Astrocyte (in vitro differentiated cells and primary cell): ENCODE results near the gene TRUB1. TPM values are rescaled to one million over a fixed set of nuclear protein-coding genes. Genes with fewer than 3 reads are reported as not detected.

Experiments used
- DNase-seq: peaks from one replicate; pipeline ENCODE4 v3.0.0-alpha.2; 2010; ENCODE audit warnings: low read depth
- FAIRE-seq: peaks from 2 replicates; lab custom pipeline; 2011; peaks lifted over from hg19 to GRCh38; lab: Jason Lieb, UNC
- H2AFZ ChIP-seq: 2 replicates; pipeline ENCODE4 v1.6.0; 2012; ENCODE audit warnings: low read depth, low read length, inconsistent platforms
- H3K27ac ChIP-seq: 2 replicates; pipeline ENCODE4 v1.5.1; 2011; ENCODE audit warnings: low read depth, low read length, inconsistent platforms
- H3K27me3 ChIP-seq: 2 replicates; pipeline ENCODE4 v1.6.0; 2011; ENCODE audit warnings: low read length, inconsistent platforms; ENCODE audit not compliant: insufficient read depth
- H3K36me3 ChIP-seq: 2 replicates; pipeline ENCODE4 v1.5.1; 2011; ENCODE audit warnings: low read length, inconsistent platforms; ENCODE audit not compliant: insufficient read depth
- H3K4me1 ChIP-seq: 2 replicates; pipeline ENCODE4 v1.5.1; 2011; ENCODE audit warnings: low read length, inconsistent platforms; ENCODE audit not compliant: insufficient read depth
- H3K4me2 ChIP-seq: 2 replicates; pipeline ENCODE4 v1.6.0; 2012; ENCODE audit warnings: low read length, inconsistent platforms
- H3K4me3 ChIP-seq: 2 replicates; pipeline ENCODE4 v1.5.1; 2011; ENCODE audit warnings: low read depth, mild to moderate bottlenecking, low read length, inconsistent platforms; ENCODE audit not compliant: insufficient read depth
- H3K79me2 ChIP-seq: 2 replicates; pipeline ENCODE4 v1.6.0; 2012; ENCODE audit warnings: mild to moderate bottlenecking, low read length, inconsistent platforms; ENCODE audit not compliant: insufficient read depth
- H3K9ac ChIP-seq: 2 replicates; pipeline ENCODE4 v1.6.0; 2012; ENCODE audit warnings: mild to moderate bottlenecking, low read length, inconsistent platforms
- H3K9me3 ChIP-seq: 2 replicates; pipeline ENCODE4 v1.5.1; 2012; ENCODE audit warnings: low read depth, mild to moderate bottlenecking, low read length, inconsistent platforms; ENCODE audit not compliant: insufficient read depth
- H4K20me1 ChIP-seq: 2 replicates; pipeline ENCODE4 v1.6.0; 2012; ENCODE audit warnings: low read length, inconsistent platforms; ENCODE audit not compliant: insufficient read depth
- H3K27ac Mint-ChIP-seq: one replicate; pipeline ENCODE4 v1.8.0; 2021; ENCODE audit warnings: mild to moderate bottlenecking, mixed read lengths; ENCODE audit not compliant: unreplicated experiment
- H3K27me3 Mint-ChIP-seq: one replicate; pipeline ENCODE4 v1.8.0; 2021; ENCODE audit warnings: low read depth, mixed read lengths; ENCODE audit not compliant: unreplicated experiment
- H3K36me3 Mint-ChIP-seq: one replicate; pipeline ENCODE4 v1.8.0; 2021; ENCODE audit warnings: low read depth, mixed read lengths; ENCODE audit not compliant: unreplicated experiment
- H3K4me1 Mint-ChIP-seq: one replicate; pipeline ENCODE4 v1.8.0; 2021; ENCODE audit warnings: low read depth, mixed read lengths; ENCODE audit not compliant: unreplicated experiment
- H3K4me3 Mint-ChIP-seq: one replicate; pipeline ENCODE4 v1.8.0; 2021; ENCODE audit warnings: mild to moderate bottlenecking, moderate library complexity, mixed read lengths; ENCODE audit not compliant: unreplicated experiment
- H3K9me3 Mint-ChIP-seq: one replicate; pipeline ENCODE4 v1.8.0; 2021; ENCODE audit warnings: mild to moderate bottlenecking, mixed read lengths; ENCODE audit not compliant: unreplicated experiment
- CTCF ChIP-seq: IDR thresholded peaks from 2 replicates; pipeline ENCODE4 v1.5.1; 2011; ENCODE audit warnings: low read depth, mild to moderate bottlenecking, inconsistent platforms, low read length, moderate library complexity; ENCODE audit not compliant: insufficient read depth
- EZH2 ChIP-seq: IDR thresholded peaks from 2 replicates; pipeline ENCODE4 v1.6.1; 2012; ENCODE audit warnings: mild to moderate bottlenecking, low read length, inconsistent platforms; ENCODE audit not compliant: insufficient read depth
- total RNA-seq: library from RNA; stranded (reverse); gene quantifications from 2 replicates; pipeline ENCODE4 v1.2.1, GENCODE V29; 2021

TRUB1 gene
- total RNA-seq, 1 donor from 2014 or later: 25.3 TPM

GRCh38 chr10:115004236-115004862 lies 66.4 kb downstream of the TRUB1 start:
- no peaks in the 10 kb centered on the region for H3K9me3 Mint-ChIP-seq
- Histone ChIP-seq H2AFZ (no peak overlapping the region), H3K4me1 (no peaks in the 10 kb centered on the region), H3K27ac (no peak overlapping the region), H4K20me1 (no peaks in the 10 kb centered on the region), H3K36me3 (no peaks in the 10 kb centered on the region), H3K79me2 (no peaks in the 10 kb centered on the region), H3K4me3 (no peak overlapping the region), H3K9me3 (no peaks in the 10 kb centered on the region), H3K9ac (no peak overlapping the region), H3K27me3 (no peaks in the 10 kb centered on the region), H3K4me2 (no peak overlapping the region)
- TF ChIP-seq EZH2: no peak
- no peak for TF ChIP-seq CTCF
- no peaks in the 10 kb centered on the region for H3K27me3 Mint-ChIP-seq
- no peak overlapping the region for H3K27ac Mint-ChIP-seq
- no peak overlapping the region for H3K4me3 Mint-ChIP-seq
- DNase-seq (no peak), FAIRE-seq (no peak)
- peaks cover 10% of the 10 kb centered on the region for H3K4me1 Mint-ChIP-seq
- H3K36me3 Mint-ChIP-seq: no peaks in the 10 kb centered on the region

- H3K36me3 Mint-ChIP-seq: no peaks in the 10 kb centered on the region
These were observed 67.8 kb downstream of the TRUB1 start for GRCh38 chr10:115005771-115006170.

More at GRCh38 chr10:115005771-115006170, 67.8 kb downstream of the TRUB1 start:
- no peak for FAIRE-seq
- Histone ChIP-seq H2AFZ (no peak overlapping the region), H3K4me1 (no peaks in the 10 kb centered on the region), H3K36me3 (no peaks in the 10 kb centered on the region), H3K4me2 (no peak overlapping the region), H3K79me2 (no peaks in the 10 kb centered on the region), H3K9ac (no peak overlapping the region), H4K20me1 (no peaks in the 10 kb centered on the region), H3K4me3 (no peak overlapping the region), H3K27me3 (no peaks in the 10 kb centered on the region), H3K27ac (no peak overlapping the region), H3K9me3 (no peaks in the 10 kb centered on the region)
- Mint-ChIP-seq H3K4me3 (no peak overlapping the region), H3K27ac (no peak overlapping the region), H3K27me3 (no peaks in the 10 kb centered on the region), H3K4me1 (peaks cover 10% of the 10 kb centered on the region), H3K9me3 (no peaks in the 10 kb centered on the region)
- TF ChIP-seq CTCF (no peak), EZH2 (no peak)
- no peak for DNase-seq
